H1 (cell line): ENCODE measurements around the gene CD7. TPM values are rescaled to one million over a fixed set of nuclear protein-coding genes. Genes with fewer than 3 reads are reported as not detected.
A peak's percentile ranks its signal among the peaks of the same experiment; 100 is the strongest.

Experiments used
- GABPA ChIP-seq: IDR thresholded peaks from 2 replicates; pipeline ENCODE4 v1.6.1; 2011; ENCODE audit warnings: mild to moderate bottlenecking, low read length, moderate library complexity, borderline replicate concordance; ENCODE audit not compliant: insufficient read depth
- KDM4A ChIP-seq: IDR thresholded peaks from one replicate; pipeline ENCODE4 v1.7.1; 2012; ENCODE audit warnings: low read depth, mild to moderate bottlenecking, moderate library complexity, low read length, inconsistent platforms; ENCODE audit not compliant: severe bottlenecking
- NRF1 ChIP-seq: IDR thresholded peaks from 2 replicates; pipeline ENCODE4 v1.6.1; 2011; ENCODE audit warnings: mild to moderate bottlenecking, low read depth, low read length, improper control_type of control experiment
- RAD21 ChIP-seq, 2 experiments: IDR thresholded peaks in 1 of 2; conservative IDR thresholded peaks in 1 of 2; 2 replicates each; pipeline ENCODE4 v1.6.1; 2011; ENCODE audit warnings: low read depth in 2 of 2, low read length in 2 of 2, improper control_type of control experiment in 1 of 2, inconsistent platforms in 1 of 2, mild to moderate bottlenecking in 1 of 2, moderate library complexity in 1 of 2
- polyA plus RNA-seq, 7 experiments: library from polyadenylated mRNA; depleted of rRNA in 3 of 7; stranded (reverse) in 5 of 7; unstranded in 2 of 7; fragments of >200 nt in 5 of 7; fragments of 200-250 nt in 2 of 7; gene quantifications; 1 replicate in 5 of 7; 2 replicates in 1 of 7; 4 replicates in 1 of 7; pipeline versions ENCODE4 v1.2.1 to v1.2.3, GENCODE V29; 2011 to 2013; ENCODE audit warnings: missing spikeins in 2 of 7, mixed read lengths in 2 of 7
- total RNA-seq: library from RNA; stranded (reverse); fragmentation: NEBNext Ultra II Directional; extraction: Animal tissue kit (Norgen Biotek cat#: 25700); gene quantifications from 2 replicates; pipeline ENCODE4 v1.2.1, GENCODE V29; 2021

CD7 gene
- total and polyA plus RNA-seq, 2 of the 8 experiments (the other 6 are each of a cell fraction or from before 2014, with no cell fraction given) = 0.83 to 0.86 TPM

- TF ChIP-seq RAD21 (IDR thresholded peaks at IDR 0.05 in 1 of 2, conservative IDR thresholded peaks at IDR 0.05 in 1 of 2; ENCODE audit: low read depth in 2 of 2, low read length in 2 of 2) = peak; percentile 65 to 80
- peak; percentile 56; the same call in 1 of the 2 replicates for TF ChIP-seq GABPA
- TF ChIP-seq NRF1 = no peak
- TF ChIP-seq KDM4A = no peak
- TF ChIP-seq, all 59 proteins: peak for 4
These were observed 3.8 kb upstream of the CD7 start (continued) for GRCh38 chr17:82320956-82321927.
